GM12891 (cell line): ENCODE measurements around the gene PDXK.

Experiments
- PAX5 ChIP-seq: IDR thresholded peaks from 2 replicates; pipeline ENCODE4 v1.6.1; 2011; ENCODE audit warnings: low read length, moderate library complexity, mild to moderate bottlenecking; ENCODE audit not compliant: insufficient read depth, severe bottlenecking
- POLR2A ChIP-seq: IDR thresholded peaks from 2 replicates; pipeline ENCODE4 v1.6.1; 2011; ENCODE audit warnings: low read depth, low read length, control low read depth
- POLR2AphosphoS5 ChIP-seq: IDR thresholded peaks from 2 replicates; pipeline ENCODE4 v1.6.1; 2011; ENCODE audit warnings: low read depth, low read length, control low read depth
- POU2F2 ChIP-seq: IDR thresholded peaks from 2 replicates; pipeline ENCODE4 v1.6.1; 2011; ENCODE audit warnings: low read depth, mild to moderate bottlenecking, control low read depth, low read length, moderate library complexity
- SPI1 ChIP-seq: IDR thresholded peaks from 2 replicates; pipeline ENCODE4 v1.6.1; 2011; ENCODE audit warnings: low read depth, low read length, control low read depth
- TAF1 ChIP-seq: IDR thresholded peaks from 2 replicates; pipeline ENCODE4 v1.6.1; 2011; ENCODE audit warnings: low read depth, low read length, control low read depth

DNA sequence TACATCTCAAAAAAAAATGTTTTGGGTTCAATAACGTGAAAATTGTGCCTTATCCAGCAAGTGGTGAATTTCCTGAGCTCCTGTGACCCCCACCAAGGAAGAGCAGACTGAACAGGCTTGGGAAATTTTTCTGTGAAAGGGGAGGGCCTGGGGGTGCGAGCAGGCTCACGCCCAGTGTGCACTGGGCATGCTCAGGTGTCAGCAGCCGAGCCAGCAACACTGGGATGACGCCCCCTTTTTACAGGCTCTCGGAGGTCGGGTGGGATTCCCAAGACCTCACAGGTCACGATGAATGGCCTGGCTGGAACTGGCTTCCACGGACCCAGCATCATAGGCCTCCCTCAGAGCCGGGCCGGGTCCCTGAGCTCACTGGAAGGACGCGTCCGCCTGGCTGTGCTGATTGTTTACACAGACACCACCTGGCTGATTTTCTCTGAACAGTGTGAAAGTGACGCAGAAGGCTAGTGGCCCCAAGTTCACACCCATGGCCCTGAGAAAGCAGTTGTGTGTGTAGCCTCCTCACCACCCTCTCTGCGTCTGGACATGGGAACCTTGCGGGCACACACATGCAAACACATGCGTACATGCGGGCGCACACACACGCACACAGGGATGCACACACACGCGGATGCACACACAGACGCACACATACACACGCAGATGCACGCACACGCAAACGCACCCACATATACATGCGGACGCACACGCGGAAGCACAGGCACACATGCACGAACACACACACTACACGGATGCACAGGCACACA, 48.0 kb downstream of the PDXK start:
- TF ChIP-seq SPI1 (no peak), POLR2A (no peak; the same call in 1 of the 2 replicates), POLR2AphosphoS5 (peak; percentile 48; the same call in 1 of the 2 replicates), TAF1 (no peak), PAX5 (no peak), POU2F2 (no peak)
